ENCODE measurements around the gene CTLA4. TPM values are rescaled to one million over a fixed set of nuclear protein-coding genes. Genes with fewer than 3 reads are reported as not detected.

The CTLA4 gene
- total RNA-seq, 1 experiment from 2014 or later, result not detected

DNA sequence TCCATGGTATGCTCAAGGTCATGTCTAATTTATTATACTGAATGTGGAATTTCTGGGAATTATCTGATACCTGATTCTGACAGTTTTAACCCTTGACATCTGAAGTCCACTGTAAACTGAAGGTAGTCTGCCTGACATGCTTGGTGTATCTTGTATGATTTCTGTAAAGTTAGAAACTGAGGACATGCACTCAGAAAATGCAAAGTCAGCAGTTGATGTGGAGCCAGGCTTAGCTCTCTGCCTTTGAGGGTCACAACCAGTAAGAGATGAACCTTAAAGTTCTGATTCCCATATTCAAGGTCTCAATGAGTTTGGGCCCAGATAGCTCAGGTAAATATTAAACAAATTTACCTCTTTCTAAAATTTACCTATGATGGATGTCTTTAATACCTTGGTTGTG is 12.3 kb upstream of the CTLA4 start:
- Histone ChIP-seq H3K79me2 (ENCODE audit: low read length) (no peaks in the 10 kb centered on the region), H3K9me3 (ENCODE audit: low read length) (no peaks in the 10 kb centered on the region), H3K27ac (ENCODE audit: low read length) (no peak overlapping the region), H3K36me3 (ENCODE audit: low read depth, low read length) (no peaks in the 10 kb centered on the region), H4K20me1 (ENCODE audit: low read length) (no peaks in the 10 kb centered on the region), H3K4me1 (ENCODE audit: insufficient read depth, low read length) (no peaks in the 10 kb centered on the region), H3K9ac (ENCODE audit: low read length) (no peak overlapping the region), H2AFZ (ENCODE audit: low read length) (no peak overlapping the region), H3K4me2 (ENCODE audit: low read length) (no peak overlapping the region), H3K27me3 (ENCODE audit: low read length) (peaks cover 61% of the 10 kb centered on the region), H3K9me2 (replicated peaks; ENCODE audit: low read length) (no peaks in the 10 kb centered on the region), H3F3A (ENCODE audit: low read length, unreplicated experiment) (no peaks in the 10 kb centered on the region), H3K4me3 (ENCODE audit: low read length) (no peak overlapping the region)
- ATAC-seq (no peak), DNase-seq (no peak)
- no TSS peak for BruUV-seq (replicated peaks)
- intact Hi-C loops (cut with micrococcal nuclease), result loop anchor here (5.0 kb wide), 1 partner anchor 52 kb away; no protein-coding TSS in a partner anchor
- ChIA-PET CTCF (no interaction called here), POLR2A (ENCODE audit: unreplicated experiment) (no interaction called here)
- TF ChIP-seq, protein P1, sequence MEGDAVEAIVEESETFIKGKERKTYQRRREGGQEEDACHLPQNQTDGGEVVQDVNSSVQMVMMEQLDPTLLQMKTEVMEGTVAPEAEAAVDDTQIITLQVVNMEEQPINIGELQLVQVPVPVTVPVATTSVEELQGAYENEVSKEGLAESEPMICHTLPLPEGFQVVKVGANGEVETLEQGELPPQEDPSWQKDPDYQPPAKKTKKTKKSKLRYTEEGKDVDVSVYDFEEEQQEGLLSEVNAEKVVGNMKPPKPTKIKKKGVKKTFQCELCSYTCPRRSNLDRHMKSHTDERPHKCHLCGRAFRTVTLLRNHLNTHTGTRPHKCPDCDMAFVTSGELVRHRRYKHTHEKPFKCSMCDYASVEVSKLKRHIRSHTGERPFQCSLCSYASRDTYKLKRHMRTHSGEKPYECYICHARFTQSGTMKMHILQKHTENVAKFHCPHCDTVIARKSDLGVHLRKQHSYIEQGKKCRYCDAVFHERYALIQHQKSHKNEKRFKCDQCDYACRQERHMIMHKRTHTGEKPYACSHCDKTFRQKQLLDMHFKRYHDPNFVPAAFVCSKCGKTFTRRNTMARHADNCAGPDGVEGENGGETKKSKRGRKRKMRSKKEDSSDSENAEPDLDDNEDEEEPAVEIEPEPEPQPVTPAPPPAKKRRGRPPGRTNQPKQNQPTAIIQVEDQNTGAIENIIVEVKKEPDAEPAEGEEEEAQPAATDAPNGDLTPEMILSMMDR (conservative IDR thresholded peaks at IDR 0.05; ENCODE audit: low read depth, low read length), result no peak
- TF ChIP-seq EZH2 (IDR thresholded peaks at IDR 0.05; ENCODE audit: low read length, unreplicated experiment), result no peak
- no peak for TF ChIP-seq EZH2phosphoT487 (IDR thresholded peaks at IDR 0.05; ENCODE audit: borderline replicate concordance, low read length)

DNA sequence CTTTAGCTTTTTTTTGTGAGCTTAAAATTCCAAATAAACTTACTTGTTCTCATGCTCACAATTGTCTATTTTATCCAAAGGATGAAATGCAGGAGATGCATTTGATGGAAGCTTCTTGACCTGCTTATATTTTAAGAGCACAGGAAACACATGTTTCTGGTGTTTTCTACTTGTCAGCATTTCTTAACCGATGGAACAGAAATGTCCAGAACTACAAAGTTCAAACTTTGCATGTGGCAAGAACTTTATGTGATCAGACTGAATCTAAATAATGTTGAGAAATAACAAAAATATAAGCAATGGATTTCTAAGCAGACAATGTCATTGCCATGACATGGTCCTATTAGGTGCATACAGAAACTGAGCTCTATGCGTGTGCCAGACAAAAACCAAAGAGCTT is 9.9 kb upstream of the CTLA4 start:
- CTCF ChIA-PET, result no interaction called here
- H3K4me3 ChIP-seq (ENCODE audit: low read length), result no peak overlapping the region
- POLR2A ChIA-PET (ENCODE audit: unreplicated experiment), result no interaction called here

DNA sequence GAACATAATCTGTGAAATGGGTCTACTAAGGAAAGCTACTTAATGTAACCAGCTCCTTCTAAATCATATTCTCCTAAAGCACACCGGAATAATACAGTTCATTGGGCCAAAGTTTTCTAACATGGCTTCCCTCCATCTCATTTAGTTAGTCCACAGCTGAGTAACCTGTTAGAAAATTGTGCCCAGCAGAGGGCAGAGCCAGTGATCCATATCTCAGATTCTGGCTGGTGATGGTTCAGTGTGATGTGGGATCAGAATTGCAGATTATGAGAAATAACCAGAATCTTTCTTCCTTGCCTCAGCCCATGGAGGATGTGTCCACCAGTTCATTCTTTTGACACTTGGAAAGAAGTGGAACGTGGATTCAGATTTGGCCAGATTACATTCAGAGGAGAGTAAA is 9.4 kb upstream of the CTLA4 start:
- intact Hi-C loops (cut with micrococcal nuclease), result loop anchor here (5.0 kb wide), 1 partner anchor 49 kb away; no protein-coding TSS in a partner anchor
- H3K27ac ChIP-seq (ENCODE audit: low read length), result no peak overlapping the region
- peaks cover 68% of the 10 kb centered on the region for H3K27me3 ChIP-seq (ENCODE audit: low read length)
- H3K9me2 ChIP-seq (replicated peaks; ENCODE audit: low read length), result no peaks in the 10 kb centered on the region
- H3K9ac ChIP-seq (ENCODE audit: low read length), result no peak overlapping the region
- TF ChIP-seq EZH2phosphoT487 (IDR thresholded peaks at IDR 0.05; ENCODE audit: borderline replicate concordance, low read length), result no peak
- TF ChIP-seq, protein P1 (conservative IDR thresholded peaks at IDR 0.05; ENCODE audit: low read depth, low read length), result peak; percentile 31; the same call in 1 of the 2 replicates
- TF ChIP-seq EZH2 (IDR thresholded peaks at IDR 0.05; ENCODE audit: low read length, unreplicated experiment), result no peak
- POLR2A ChIA-PET (ENCODE audit: unreplicated experiment), result no interaction called here
- DNase-seq, result no peak
- H3F3A ChIP-seq (ENCODE audit: low read length, unreplicated experiment), result no peaks in the 10 kb centered on the region
- no peak overlapping the region for H2AFZ ChIP-seq (ENCODE audit: low read length)
- ATAC-seq, result no peak
- H3K9me3 ChIP-seq (ENCODE audit: low read length), result no peaks in the 10 kb centered on the region
- CTCF ChIA-PET, result no interaction called here
- H3K36me3 ChIP-seq (ENCODE audit: low read depth, low read length), result no peaks in the 10 kb centered on the region
- no peak overlapping the region for H3K4me2 ChIP-seq (ENCODE audit: low read length)
- no peaks in the 10 kb centered on the region for H3K4me1 ChIP-seq (ENCODE audit: insufficient read depth, low read length)
- BruUV-seq (replicated peaks), result no TSS peak
- H3K4me3 ChIP-seq (ENCODE audit: low read length), result no peak overlapping the region
- no peaks in the 10 kb centered on the region for H4K20me1 ChIP-seq (ENCODE audit: low read length)
- H3K79me2 ChIP-seq (ENCODE audit: low read length), result no peaks in the 10 kb centered on the region

More for the DNA sequence above, 9.9 kb upstream of the CTLA4 start:
- Histone ChIP-seq H4K20me1 (ENCODE audit: low read length) (no peaks in the 10 kb centered on the region), H3K9me3 (ENCODE audit: low read length) (no peaks in the 10 kb centered on the region), H3K27ac (ENCODE audit: low read length) (no peak overlapping the region), H3F3A (ENCODE audit: low read length, unreplicated experiment) (no peaks in the 10 kb centered on the region), H2AFZ (ENCODE audit: low read length) (no peak overlapping the region), H3K4me1 (ENCODE audit: insufficient read depth, low read length) (no peaks in the 10 kb centered on the region), H3K27me3 (ENCODE audit: low read length) (peaks cover 65% of the 10 kb centered on the region), H3K4me2 (ENCODE audit: low read length) (no peak overlapping the region), H3K9ac (ENCODE audit: low read length) (no peak overlapping the region), H3K79me2 (ENCODE audit: low read length) (no peaks in the 10 kb centered on the region), H3K9me2 (replicated peaks; ENCODE audit: low read length) (no peaks in the 10 kb centered on the region), H3K36me3 (ENCODE audit: low read depth, low read length) (no peaks in the 10 kb centered on the region)
- BruUV-seq (replicated peaks), result no TSS peak
- TF ChIP-seq EZH2phosphoT487 (IDR thresholded peaks at IDR 0.05; ENCODE audit: borderline replicate concordance, low read length) (no peak), EZH2 (IDR thresholded peaks at IDR 0.05; ENCODE audit: low read length, unreplicated experiment) (no peak)
- TF ChIP-seq, protein P1 (conservative IDR thresholded peaks at IDR 0.05; ENCODE audit: low read depth, low read length), result no peak
- intact Hi-C loops (cut with micrococcal nuclease), result loop anchor here (5.0 kb wide), 1 partner anchor 50 kb away; no protein-coding TSS in a partner anchor
- ATAC-seq (no peak), DNase-seq (no peak)
